HL-60 (cell line): ENCODE measurements around the gene TMEM132D.

Experiments used
- CTCF ChIP-seq: IDR thresholded peaks from one replicate; pipeline ENCODE4 v1.5.1; 2011; ENCODE audit warnings: low read length, control low read depth, inconsistent platforms; ENCODE audit not compliant: insufficient read depth
- POLR2AphosphoS5 ChIP-seq: IDR thresholded peaks from 2 replicates; pipeline ENCODE4 v1.6.1; 2012; ENCODE audit warnings: low read depth

- TF ChIP-seq CTCF (no peak), POLR2AphosphoS5 (no peak)
Measured at GRCh38 chr12:129068684-129069083, 835.1 kb downstream of the TMEM132D start.
